ENCODE measurements around the gene PCSK9.

Gene PCSK9

GRCh38 chr1:55056632-55056992 lies 17.3 kb downstream of the PCSK9 start:
- DNase-seq (ENCODE audit: low read depth) = no peak
- no peak for TF ChIP-seq POLR2A (IDR thresholded peaks at IDR 0.05; ENCODE audit: extremely low read depth, insufficient read length)
- TF ChIP-seq CTCF (IDR thresholded peaks at IDR 0.05; ENCODE audit: low read depth, low read length) = no peak
- no peak overlapping the region for H3K4me3 ChIP-seq (ENCODE audit: low read depth, low read length)

DNA sequence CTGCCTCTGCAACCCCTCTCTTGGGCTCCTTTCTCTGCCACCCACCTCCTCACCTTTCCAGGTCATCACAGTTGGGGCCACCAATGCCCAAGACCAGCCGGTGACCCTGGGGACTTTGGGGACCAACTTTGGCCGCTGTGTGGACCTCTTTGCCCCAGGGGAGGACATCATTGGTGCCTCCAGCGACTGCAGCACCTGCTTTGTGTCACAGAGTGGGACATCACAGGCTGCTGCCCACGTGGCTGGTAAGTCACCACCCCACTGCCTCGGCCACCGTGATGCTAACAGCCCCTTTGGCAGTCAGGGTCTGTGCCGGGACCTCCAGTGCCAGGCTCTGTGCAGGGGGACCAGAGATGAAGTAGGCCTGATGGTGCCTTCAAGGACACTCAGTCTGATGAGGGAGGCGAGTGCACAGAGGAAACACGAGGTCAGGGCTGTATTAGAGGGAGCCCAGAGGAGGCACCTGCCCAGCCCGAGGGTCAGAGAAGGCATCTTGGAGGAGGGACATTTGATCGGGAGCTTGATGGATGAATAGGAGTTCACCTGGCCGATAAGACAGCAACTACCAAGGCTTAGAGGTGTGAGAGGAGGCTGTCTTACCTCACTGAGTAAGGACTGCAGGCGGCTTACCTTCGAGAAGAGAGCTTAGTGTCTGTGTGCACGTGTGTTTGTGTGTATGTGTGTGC lies 18.1 kb downstream of the PCSK9 start:
- H3K4me3 ChIP-seq (ENCODE audit: low read depth, low read length) = no peak overlapping the region
- no peak for DNase-seq (ENCODE audit: low read depth)
- no peak for TF ChIP-seq CTCF (IDR thresholded peaks at IDR 0.05; ENCODE audit: low read depth, low read length)
- TF ChIP-seq, protein P1, sequence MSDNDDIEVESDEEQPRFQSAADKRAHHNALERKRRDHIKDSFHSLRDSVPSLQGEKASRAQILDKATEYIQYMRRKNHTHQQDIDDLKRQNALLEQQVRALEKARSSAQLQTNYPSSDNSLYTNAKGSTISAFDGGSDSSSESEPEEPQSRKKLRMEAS (IDR thresholded peaks at IDR 0.05; ENCODE audit: low read depth, low read length) = no peak
- TF ChIP-seq MYC (IDR thresholded peaks at IDR 0.05; ENCODE audit: low read depth, low read length) = no peak
- TF ChIP-seq POLR2A (IDR thresholded peaks at IDR 0.05; ENCODE audit: extremely low read depth, insufficient read length) = no peak

DNA sequence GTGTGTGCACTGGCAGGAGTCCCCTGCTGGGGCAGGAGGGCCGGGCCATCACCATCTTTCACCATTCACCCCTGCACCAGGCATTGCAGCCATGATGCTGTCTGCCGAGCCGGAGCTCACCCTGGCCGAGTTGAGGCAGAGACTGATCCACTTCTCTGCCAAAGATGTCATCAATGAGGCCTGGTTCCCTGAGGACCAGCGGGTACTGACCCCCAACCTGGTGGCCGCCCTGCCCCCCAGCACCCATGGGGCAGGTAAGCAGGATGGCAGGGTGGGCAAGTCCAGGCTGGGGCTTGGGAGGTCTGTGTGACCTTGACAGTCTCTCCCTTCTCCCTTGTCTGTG lies 18.6 kb downstream of the PCSK9 start:
- H3K4me3 ChIP-seq (ENCODE audit: low read depth, low read length) = no peak overlapping the region
- TF ChIP-seq, protein P1 (IDR thresholded peaks at IDR 0.05; ENCODE audit: low read depth, low read length) = no peak
- DNase-seq (ENCODE audit: low read depth) = no peak

GRCh38 chr1:55059302-55060132 lies 20.2 kb downstream of the PCSK9 start:
- DNase-seq (ENCODE audit: low read depth) = no peak
- no peak for TF ChIP-seq POLR2A (IDR thresholded peaks at IDR 0.05; ENCODE audit: extremely low read depth, insufficient read length)
- TF ChIP-seq, protein P1 (IDR thresholded peaks at IDR 0.05; ENCODE audit: low read depth, low read length) = no peak
- no peak for TF ChIP-seq MYC (IDR thresholded peaks at IDR 0.05; ENCODE audit: low read depth, low read length)
- no peak for TF ChIP-seq CTCF (IDR thresholded peaks at IDR 0.05; ENCODE audit: low read depth, low read length)
- no peak overlapping the region for H3K4me3 ChIP-seq (ENCODE audit: low read depth, low read length)

DNA sequence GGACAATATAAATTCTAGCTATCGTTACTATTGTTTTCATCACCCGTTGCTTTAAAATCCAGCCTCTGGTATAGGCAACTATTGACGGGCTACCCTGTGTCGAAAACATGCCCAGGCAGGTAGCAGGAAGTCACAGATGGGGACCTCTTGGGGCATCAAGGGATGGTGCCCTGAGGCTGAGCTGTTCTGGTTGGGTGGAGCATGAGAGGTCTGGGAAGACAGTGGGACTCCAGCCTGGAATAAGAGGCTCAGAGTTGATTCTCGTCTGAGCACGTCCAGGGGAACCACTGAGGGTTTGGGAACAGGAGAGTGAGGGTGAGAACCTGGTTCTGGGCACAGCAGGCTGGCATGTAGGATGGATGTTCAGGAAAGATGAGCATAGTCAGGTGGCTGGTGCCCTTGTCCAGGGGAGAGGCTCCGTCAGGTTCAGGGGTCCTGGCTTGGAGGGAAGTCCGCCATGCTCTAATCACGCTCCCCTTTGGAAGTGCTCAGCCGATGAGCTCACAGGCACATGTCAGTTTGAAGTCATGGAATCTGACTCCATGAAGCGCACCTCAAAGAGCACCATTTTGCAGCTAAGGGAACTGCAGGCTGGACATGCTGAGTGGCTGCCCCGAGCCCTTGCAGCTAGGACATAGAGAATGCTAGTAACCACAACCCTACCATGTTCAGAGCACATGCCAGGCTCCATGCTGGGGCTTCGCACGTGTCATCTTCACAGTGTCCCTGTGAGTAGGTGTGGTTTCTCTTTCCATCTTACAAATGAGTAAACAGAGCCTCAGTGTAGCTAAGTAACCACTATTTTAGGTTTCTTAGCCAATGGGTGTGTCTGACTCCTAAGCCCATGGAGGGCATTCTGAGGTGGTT lies 21.0 kb downstream of the PCSK9 start:
- TF ChIP-seq MYC (IDR thresholded peaks at IDR 0.05; ENCODE audit: low read depth, low read length) (no peak), CTCF (IDR thresholded peaks at IDR 0.05; ENCODE audit: low read depth, low read length) (no peak), POLR2A (IDR thresholded peaks at IDR 0.05; ENCODE audit: extremely low read depth, insufficient read length) (no peak)
- no peak overlapping the region for H3K4me3 ChIP-seq (ENCODE audit: low read depth, low read length)
- DNase-seq (ENCODE audit: low read depth) = no peak

GRCh38 chr1:55061000-55061705 lies 21.8 kb downstream of the PCSK9 start:
- TF ChIP-seq, protein P1 (IDR thresholded peaks at IDR 0.05; ENCODE audit: low read depth, low read length) = no peak
- no peak for TF ChIP-seq CTCF (IDR thresholded peaks at IDR 0.05; ENCODE audit: low read depth, low read length)
- TF ChIP-seq POLR2A (IDR thresholded peaks at IDR 0.05; ENCODE audit: extremely low read depth, insufficient read length) = no peak
- TF ChIP-seq MYC (IDR thresholded peaks at IDR 0.05; ENCODE audit: low read depth, low read length) = no peak
- no peak overlapping the region for H3K4me3 ChIP-seq (ENCODE audit: low read depth, low read length)
- DNase-seq (ENCODE audit: low read depth) = no peak

Data from NB4 (cell line).